GM12872 (cell line): ENCODE results near the gene RASAL2.
A peak's percentile ranks its signal among the peaks of the same experiment; 100 is the strongest.

ENCODE experiments used
- TF ChIP-seq, protein P1 (sequence below): IDR thresholded peaks from 3 replicates; pipeline ENCODE4 v1.5.1; 2011; ENCODE audit warnings: low read depth, mild to moderate bottlenecking, low read length, moderate library complexity; ENCODE audit not compliant: insufficient read depth

RASAL2 gene

DNA sequence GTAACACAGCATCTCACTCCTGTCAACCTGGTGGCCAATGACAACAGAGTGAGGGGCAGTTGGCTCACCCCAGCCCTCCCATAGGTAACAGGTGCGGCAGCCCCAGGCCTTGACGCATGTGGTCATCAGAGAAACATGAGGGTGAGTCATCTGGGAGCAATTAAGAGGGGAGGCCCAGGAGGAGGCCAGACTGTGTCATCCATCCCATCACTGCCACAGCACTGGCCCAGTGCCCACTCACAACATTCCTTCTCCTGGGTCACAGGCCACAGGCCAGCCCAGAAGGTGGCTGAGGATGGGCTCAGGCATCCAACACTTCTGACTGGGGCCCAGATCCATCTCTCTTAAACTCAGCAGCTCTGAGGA, 436.1 kb downstream of the RASAL2 start:
- TF ChIP-seq, protein P1, sequence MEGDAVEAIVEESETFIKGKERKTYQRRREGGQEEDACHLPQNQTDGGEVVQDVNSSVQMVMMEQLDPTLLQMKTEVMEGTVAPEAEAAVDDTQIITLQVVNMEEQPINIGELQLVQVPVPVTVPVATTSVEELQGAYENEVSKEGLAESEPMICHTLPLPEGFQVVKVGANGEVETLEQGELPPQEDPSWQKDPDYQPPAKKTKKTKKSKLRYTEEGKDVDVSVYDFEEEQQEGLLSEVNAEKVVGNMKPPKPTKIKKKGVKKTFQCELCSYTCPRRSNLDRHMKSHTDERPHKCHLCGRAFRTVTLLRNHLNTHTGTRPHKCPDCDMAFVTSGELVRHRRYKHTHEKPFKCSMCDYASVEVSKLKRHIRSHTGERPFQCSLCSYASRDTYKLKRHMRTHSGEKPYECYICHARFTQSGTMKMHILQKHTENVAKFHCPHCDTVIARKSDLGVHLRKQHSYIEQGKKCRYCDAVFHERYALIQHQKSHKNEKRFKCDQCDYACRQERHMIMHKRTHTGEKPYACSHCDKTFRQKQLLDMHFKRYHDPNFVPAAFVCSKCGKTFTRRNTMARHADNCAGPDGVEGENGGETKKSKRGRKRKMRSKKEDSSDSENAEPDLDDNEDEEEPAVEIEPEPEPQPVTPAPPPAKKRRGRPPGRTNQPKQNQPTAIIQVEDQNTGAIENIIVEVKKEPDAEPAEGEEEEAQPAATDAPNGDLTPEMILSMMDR, result no peak

DNA sequence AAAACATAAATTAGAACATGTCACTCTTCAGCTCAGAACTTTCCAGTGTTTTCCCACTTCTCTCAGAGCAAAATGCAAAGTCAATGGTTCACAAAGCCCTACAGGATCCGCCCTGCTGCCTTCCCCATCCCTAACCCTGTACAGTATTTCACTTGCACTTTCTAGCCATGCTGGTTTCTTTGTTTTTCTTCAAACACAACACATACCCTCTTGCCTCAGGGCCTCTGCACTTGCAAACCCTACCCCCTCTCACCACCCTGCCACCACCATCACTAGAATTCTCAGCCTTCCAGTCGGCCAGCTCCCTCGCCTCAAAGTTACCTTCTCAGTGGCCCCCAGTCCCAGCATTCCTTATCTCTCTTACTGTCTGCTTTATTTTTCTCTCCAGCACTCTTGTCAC, 436.6 kb downstream of the RASAL2 start:
- TF ChIP-seq, protein P1, result no peak

DNA sequence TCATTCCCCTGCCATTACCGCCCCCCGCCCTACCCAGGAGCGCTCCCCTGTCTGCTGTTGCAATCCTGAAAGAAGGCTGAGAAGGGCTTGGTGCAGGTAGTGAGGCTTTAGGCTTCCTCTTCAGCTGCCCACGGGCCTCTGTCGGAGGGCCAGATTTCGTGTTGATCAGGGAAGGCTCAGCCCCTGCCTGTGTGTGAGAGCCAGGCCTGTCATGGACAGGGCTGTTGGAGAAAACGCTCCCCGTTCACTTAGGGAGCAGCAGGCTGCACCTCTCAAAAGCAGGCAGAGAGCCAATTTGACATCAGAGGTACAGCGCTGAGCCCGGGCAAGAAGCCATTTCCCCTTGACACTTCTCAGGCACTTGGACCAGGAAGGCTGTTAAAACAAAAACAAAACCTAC, 438.0 kb downstream of the RASAL2 start:
- TF ChIP-seq, protein P1, result no peak

DNA sequence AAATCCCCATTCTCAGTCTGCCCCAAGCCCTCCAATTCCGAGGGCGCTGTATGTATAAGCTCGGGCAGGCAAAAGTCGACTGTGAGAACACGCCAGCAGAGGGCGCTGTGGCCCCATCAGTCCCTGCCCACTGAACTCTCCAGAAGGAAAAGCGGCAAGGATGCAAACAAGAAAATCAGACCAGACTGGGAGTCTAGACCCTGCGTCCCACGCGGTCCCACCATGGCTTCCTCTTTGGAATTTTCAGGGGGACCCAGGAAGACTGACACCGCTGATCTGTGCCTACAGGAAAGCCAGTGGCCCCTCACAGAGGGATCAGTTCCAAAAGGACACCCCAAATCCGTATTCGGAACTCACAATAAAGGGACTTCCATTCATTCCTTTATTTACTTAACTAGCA, 438.5 kb downstream of the RASAL2 start:
- TF ChIP-seq, protein P1, result peak; percentile 90

DNA sequence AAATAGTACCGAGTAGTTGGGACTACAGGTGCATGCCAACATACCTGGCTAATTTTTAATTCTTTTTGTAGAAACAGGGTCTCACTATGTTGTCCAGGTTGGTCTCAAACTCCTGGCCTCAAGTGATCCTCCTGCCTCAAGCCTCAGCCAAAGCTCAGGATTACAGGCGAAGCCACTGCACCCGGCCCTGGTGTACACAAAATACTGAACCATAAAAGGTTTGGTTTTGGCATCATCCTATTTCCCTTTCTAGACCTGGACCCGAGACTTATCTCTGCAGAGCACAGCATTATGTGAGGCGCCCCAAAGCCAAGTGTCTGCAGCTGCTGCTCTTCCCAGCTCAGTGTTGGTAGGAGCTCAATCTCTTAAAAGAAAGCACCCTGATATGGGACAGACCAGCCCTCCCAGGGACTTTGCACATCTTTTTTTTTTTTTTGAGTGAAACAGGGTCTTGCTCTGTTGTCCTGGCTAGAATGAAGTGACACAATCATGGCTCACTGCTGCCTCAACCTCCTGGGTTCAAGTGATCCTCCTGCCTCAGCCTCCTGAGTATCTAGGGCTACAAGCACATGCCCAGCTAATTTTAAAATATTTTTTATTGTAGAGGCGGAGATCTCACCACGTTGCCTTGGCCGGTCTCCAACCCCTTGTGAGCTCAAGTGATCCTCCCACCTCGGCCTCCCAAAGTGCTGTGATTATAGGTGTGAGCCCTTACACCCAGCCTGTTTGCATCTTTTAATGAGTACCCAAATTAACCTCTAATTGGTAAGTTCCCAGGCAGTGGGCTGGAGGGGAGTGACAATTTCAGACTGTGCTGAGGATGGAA, 439.4 kb downstream of the RASAL2 start:
- TF ChIP-seq, protein P1, result no peak
